Neural progenitor cell (in vitro differentiated cells): Measurements from ENCODE around the gene OSBPL1A. TPM values are rescaled to one million over a fixed set of nuclear protein-coding genes. Genes with fewer than 3 reads are reported as not detected.

ENCODE experiments used
- DNase-seq: peaks from one replicate; pipeline ENCODE4 v3.0.0-alpha.2; 2016; ENCODE audit warnings: low spot score
- H2AFZ ChIP-seq: fragments of 200-600 bp; sonication (generic); replicated peaks from 2 replicates; pipeline ENCODE4 v1.6.1; 2016; ENCODE audit warnings: antibody characterized with exemption
- H3F3A ChIP-seq: fragments of 200-600 bp; sonication (generic); 2 replicates; pipeline ENCODE4 v1.6.1; 2016; ENCODE audit warnings: antibody characterized with exemption, low read depth
- H3K27ac ChIP-seq: fragments of 200-600 bp; sonication (generic); 2 replicates; pipeline ENCODE4 v1.5.1; 2016; ENCODE audit warnings: mild to moderate bottlenecking
- H3K27me3 ChIP-seq: fragments of 200-600 bp; sonication (generic); 2 replicates; pipeline ENCODE4 v1.6.1; 2016; ENCODE audit warnings: mild to moderate bottlenecking, moderate library complexity
- H3K36me3 ChIP-seq: fragments of 200-600 bp; sonication (generic); 2 replicates; pipeline ENCODE4 v1.5.1; 2016
- H3K4me1 ChIP-seq: fragments of 200-600 bp; sonication (generic); 2 replicates; pipeline ENCODE4 v1.6.1; 2016; ENCODE audit warnings: mixed run types
- H3K4me2 ChIP-seq: fragments of 200-600 bp; sonication (generic); 2 replicates; pipeline ENCODE4 v1.6.1; 2016
- H3K4me3 ChIP-seq: fragments of 200-600 bp; sonication (generic); 2 replicates; pipeline ENCODE4 v1.5.1; 2016
- H3K79me2 ChIP-seq: fragments of 200-600 bp; sonication (generic); 2 replicates; pipeline ENCODE4 v1.6.1; 2016; ENCODE audit warnings: low read depth
- H3K9ac ChIP-seq: fragments of 200-600 bp; sonication (generic); 2 replicates; pipeline ENCODE4 v1.6.1; 2016
- H3K9me3 ChIP-seq: fragments of 200-600 bp; sonication (generic); 2 replicates; pipeline ENCODE4 v1.5.1; 2016; ENCODE audit warnings: low read depth
- H4K20me1 ChIP-seq: fragments of 200-600 bp; sonication (generic); 2 replicates; pipeline ENCODE4 v1.6.1; 2016; ENCODE audit warnings: low read depth
- H3K27ac Mint-ChIP-seq: 3 replicates; pipeline ENCODE4 v1.8.0; 2021; ENCODE audit warnings: mixed read lengths
- H3K27me3 Mint-ChIP-seq: 2 replicates; pipeline ENCODE4 v1.8.0; 2022; ENCODE audit warnings: low read depth, mild to moderate bottlenecking, inconsistent platforms, moderate library complexity, mixed read lengths; ENCODE audit not compliant: insufficient read depth
- H3K36me3 Mint-ChIP-seq: 3 replicates; pipeline ENCODE4 v1.8.0; 2021; ENCODE audit warnings: mixed read lengths
- H3K4me1 Mint-ChIP-seq: 3 replicates; pipeline ENCODE4 v1.8.0; 2021; ENCODE audit warnings: mixed read lengths
- H3K4me3 Mint-ChIP-seq: 3 replicates; pipeline ENCODE4 v1.8.0; 2021; ENCODE audit warnings: mild to moderate bottlenecking, moderate library complexity, mixed read lengths
- H3K9me3 Mint-ChIP-seq: 3 replicates; pipeline ENCODE4 v1.8.0; 2020; ENCODE audit warnings: mixed read lengths
- EZH2 ChIP-seq: fragments of 200-600 bp; sonication (generic); IDR thresholded peaks from 2 replicates; pipeline ENCODE4 v1.6.1; 2017; ENCODE audit warnings: antibody characterized with exemption, mild to moderate bottlenecking, moderate library complexity
- EZH2phosphoT487 ChIP-seq: fragments of 200-600 bp; sonication (generic); IDR thresholded peaks from 2 replicates; pipeline ENCODE4 v1.6.1; 2017; ENCODE audit warnings: antibody characterized with exemption
- total RNA-seq: library from RNA; depleted of rRNA; stranded (reverse); fragments of >200 nt; gene quantifications from 2 replicates; pipeline ENCODE4 v1.2.3, GENCODE V29; 2015; ENCODE audit warnings: low replicate concordance
- TF ChIP-seq, protein P1 (sequence below): fragments of 200-600 bp; sonication (generic); IDR thresholded peaks from 2 replicates; pipeline ENCODE4 v1.5.1; 2017; ENCODE audit warnings: antibody characterized with exemption, mild to moderate bottlenecking

The OSBPL1A gene
- total RNA-seq, 1 donor from 2014 or later, result 75.0 TPM

DNA sequence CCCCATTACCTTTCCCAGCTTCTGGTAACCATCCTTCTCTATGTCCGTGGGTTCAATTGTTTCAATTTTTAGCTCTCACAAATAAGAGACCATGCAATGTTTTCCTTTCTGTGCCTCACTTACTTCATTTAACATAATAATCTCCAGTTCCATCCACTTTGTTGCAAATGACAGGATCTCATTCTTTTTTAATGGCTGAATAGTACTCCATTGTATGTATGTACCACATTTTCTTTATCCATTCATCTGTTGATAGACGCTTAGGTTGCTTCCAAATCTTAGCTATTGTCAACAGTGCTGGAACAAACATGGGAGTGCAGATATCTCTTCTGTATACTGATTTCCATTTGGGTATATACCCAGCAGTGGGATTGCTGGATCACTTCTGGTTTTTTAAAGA is 256.9 kb downstream of the OSBPL1A start:
- H3F3A ChIP-seq, result no peaks in the 10 kb centered on the region
- H3K9ac ChIP-seq, result no peak overlapping the region
- no peaks in the 10 kb centered on the region for H3K27me3 ChIP-seq
- H3K27ac Mint-ChIP-seq, result no peak overlapping the region
- H3K4me1 ChIP-seq, result no peaks in the 10 kb centered on the region
- H3K36me3 ChIP-seq, result no peaks in the 10 kb centered on the region
- no peak overlapping the region for H3K4me3 Mint-ChIP-seq
- H3K27me3 Mint-ChIP-seq, result no peaks in the 10 kb centered on the region
- no peaks in the 10 kb centered on the region for H3K79me2 ChIP-seq
- no peak for TF ChIP-seq EZH2
- TF ChIP-seq, protein P1, sequence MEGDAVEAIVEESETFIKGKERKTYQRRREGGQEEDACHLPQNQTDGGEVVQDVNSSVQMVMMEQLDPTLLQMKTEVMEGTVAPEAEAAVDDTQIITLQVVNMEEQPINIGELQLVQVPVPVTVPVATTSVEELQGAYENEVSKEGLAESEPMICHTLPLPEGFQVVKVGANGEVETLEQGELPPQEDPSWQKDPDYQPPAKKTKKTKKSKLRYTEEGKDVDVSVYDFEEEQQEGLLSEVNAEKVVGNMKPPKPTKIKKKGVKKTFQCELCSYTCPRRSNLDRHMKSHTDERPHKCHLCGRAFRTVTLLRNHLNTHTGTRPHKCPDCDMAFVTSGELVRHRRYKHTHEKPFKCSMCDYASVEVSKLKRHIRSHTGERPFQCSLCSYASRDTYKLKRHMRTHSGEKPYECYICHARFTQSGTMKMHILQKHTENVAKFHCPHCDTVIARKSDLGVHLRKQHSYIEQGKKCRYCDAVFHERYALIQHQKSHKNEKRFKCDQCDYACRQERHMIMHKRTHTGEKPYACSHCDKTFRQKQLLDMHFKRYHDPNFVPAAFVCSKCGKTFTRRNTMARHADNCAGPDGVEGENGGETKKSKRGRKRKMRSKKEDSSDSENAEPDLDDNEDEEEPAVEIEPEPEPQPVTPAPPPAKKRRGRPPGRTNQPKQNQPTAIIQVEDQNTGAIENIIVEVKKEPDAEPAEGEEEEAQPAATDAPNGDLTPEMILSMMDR, result no peak
- no peak for TF ChIP-seq EZH2phosphoT487
- peaks cover 3% of the 10 kb centered on the region for H3K9me3 Mint-ChIP-seq
- H2AFZ ChIP-seq, result no peak overlapping the region
- H3K4me1 Mint-ChIP-seq, result peaks cover 11% of the 10 kb centered on the region
- H3K27ac ChIP-seq, result no peak overlapping the region
- no peak overlapping the region for H3K4me2 ChIP-seq
- no peak overlapping the region for H3K4me3 ChIP-seq
- no peaks in the 10 kb centered on the region for H3K9me3 ChIP-seq
- H4K20me1 ChIP-seq, result no peaks in the 10 kb centered on the region
- no peak for DNase-seq
- peaks cover 6% of the 10 kb centered on the region for H3K36me3 Mint-ChIP-seq

DNA sequence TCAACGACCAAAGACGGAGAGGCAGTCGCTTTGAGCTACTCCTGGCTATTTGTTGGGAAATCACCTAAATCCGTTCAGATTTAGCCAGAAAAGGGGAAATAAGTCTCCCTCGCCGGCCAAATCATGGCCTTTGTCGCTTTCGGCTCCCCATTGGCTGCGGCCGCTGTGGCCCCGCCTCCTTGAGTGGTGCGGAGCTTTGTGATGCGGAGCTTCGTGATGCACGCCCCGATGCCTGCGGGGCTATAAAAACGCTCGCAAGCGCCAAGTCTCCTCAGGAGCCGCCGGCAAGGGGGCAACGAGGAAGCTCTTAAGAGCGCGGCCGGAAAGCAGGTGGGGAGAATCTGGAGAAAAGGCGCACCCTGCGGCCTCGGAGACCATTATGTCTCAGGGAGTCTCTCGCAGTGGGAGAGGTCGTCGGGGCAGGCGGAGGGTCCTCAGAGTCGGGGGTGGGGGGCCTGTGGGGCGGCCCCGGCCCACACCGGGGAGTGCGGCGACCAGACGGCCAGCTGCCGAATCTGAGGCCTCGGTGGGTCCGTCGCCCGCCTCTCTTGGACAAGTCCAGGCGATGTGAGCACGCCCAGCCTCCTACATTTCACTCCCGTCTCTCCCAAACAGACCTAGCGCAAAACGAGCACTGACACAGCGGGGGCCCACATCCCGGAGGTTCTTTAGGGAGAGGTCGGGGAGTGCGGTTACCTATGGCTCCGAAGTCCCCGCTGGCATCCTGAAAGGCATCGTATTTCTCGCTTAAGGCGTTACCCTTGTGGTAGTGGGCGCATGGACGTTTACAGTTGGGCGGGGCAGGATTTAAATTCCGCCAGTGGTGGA is 258.6 kb downstream of the OSBPL1A start, which contains the start of gene CABYR:
TSS of gene CABYR (plus strand) at position 274 of the 828 bp plus-strand sequence. CDS start 4,053 bp downstream, outside the sequence.
- no peaks in the 10 kb centered on the region for H3K4me1 ChIP-seq
- H3K9ac ChIP-seq, result no peak within 1 kb of the TSS
- no peaks in the 10 kb centered on the region for H4K20me1 ChIP-seq
- peak within 1 kb of the TSS; percentile 71 for H2AFZ ChIP-seq
- DNase-seq, result peak; percentile 92
- peak within 1 kb of the TSS; percentile 90 for H3K4me3 Mint-ChIP-seq
- H3K36me3 Mint-ChIP-seq, result peaks cover 3% of the 10 kb centered on the region
- no peak within 1 kb of the TSS for H3K27ac ChIP-seq
- H3K9me3 ChIP-seq, result no peaks in the 10 kb centered on the region
- no peaks in the 10 kb centered on the region for H3K79me2 ChIP-seq
- H3K4me3 ChIP-seq, result peak within 1 kb of the TSS; percentile 55
- H3K27me3 Mint-ChIP-seq, result no peaks in the 10 kb centered on the region
- H3K4me2 ChIP-seq, result peak within 1 kb of the TSS; percentile 68
- TF ChIP-seq EZH2phosphoT487, result no peak
- TF ChIP-seq, protein P1, result no peak
- TF ChIP-seq EZH2, result no peak
- H3K36me3 ChIP-seq, result no peaks in the 10 kb centered on the region
- H3K4me1 Mint-ChIP-seq, result peaks cover 11% of the 10 kb centered on the region
- no peaks in the 10 kb centered on the region for H3F3A ChIP-seq
- H3K9me3 Mint-ChIP-seq, result peaks cover 3% of the 10 kb centered on the region
- H3K27ac Mint-ChIP-seq, result no peak within 1 kb of the TSS
- H3K27me3 ChIP-seq, result no peaks in the 10 kb centered on the region

DNA sequence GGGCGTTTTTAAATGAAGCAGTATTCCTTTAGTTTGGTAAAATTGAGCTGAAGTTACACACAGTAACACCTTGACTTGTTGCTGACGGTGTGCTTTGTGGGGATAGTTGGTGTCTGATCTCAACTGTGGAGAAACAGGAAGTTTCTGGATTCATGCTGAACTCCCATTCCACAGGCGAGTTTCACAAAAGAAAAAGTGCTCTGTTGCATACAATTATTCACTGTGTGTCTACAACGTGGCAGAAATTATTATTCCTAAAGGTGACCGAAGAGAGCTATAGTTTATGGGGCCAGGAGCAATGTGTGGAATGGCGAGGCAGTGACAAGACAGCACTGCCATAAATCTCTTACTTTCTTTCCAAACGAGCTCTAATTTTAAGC is 259.2 kb downstream of the OSBPL1A start:
- H3K4me3 ChIP-seq, result peak overlapping the region; percentile 55
- Mint-ChIP-seq H3K9me3 (peaks cover 3% of the 10 kb centered on the region), H3K36me3 (peaks cover 3% of the 10 kb centered on the region), H3K27me3 (no peaks in the 10 kb centered on the region), H3K27ac (no peak overlapping the region), H3K4me3 (peak overlapping the region; percentile 90), H3K4me1 (peaks cover 11% of the 10 kb centered on the region)
- no peaks in the 10 kb centered on the region for H3K27me3 ChIP-seq
- H4K20me1 ChIP-seq, result no peaks in the 10 kb centered on the region
- no peaks in the 10 kb centered on the region for H3K79me2 ChIP-seq
- H3K36me3 ChIP-seq, result no peaks in the 10 kb centered on the region
- H3K9ac ChIP-seq, result no peak overlapping the region
- peak overlapping the region; percentile 68 for H3K4me2 ChIP-seq
- H2AFZ ChIP-seq, result peak overlapping the region; percentile 71
- no peak for DNase-seq
- no peaks in the 10 kb centered on the region for H3K4me1 ChIP-seq
- no peaks in the 10 kb centered on the region for H3K9me3 ChIP-seq
- TF ChIP-seq, protein P1, result no peak
- TF ChIP-seq EZH2, result no peak
- TF ChIP-seq EZH2phosphoT487, result no peak
- no peak overlapping the region for H3K27ac ChIP-seq
- H3F3A ChIP-seq, result no peaks in the 10 kb centered on the region
